ENCODE data around the gene ETFBKMT.

DNA sequence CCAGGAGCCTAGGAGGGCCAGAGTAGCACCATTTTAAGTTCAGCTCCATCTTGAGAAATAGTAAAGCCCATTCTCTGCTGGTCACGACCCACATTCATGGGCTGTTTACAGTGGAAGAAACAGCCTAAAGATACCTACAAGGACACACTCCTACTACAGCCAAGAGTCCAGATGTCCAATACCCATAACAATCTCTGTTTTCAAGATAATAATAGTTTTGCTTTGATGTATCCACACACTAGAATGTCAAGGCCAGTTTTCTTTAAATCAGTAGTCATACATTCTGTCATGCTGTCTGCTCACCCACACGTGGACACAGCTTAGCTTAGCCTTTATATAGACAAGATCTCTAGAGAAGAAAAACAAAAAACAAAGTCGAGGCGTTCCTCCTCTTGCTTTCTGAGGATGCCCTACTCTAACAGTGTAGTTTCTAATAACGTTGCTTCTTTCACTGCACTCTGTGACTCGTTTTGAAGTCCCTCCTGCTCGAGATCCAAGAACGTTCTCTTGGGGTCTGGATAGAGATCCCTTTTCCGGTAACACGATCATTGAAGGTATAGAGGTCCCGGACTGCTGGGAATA is 17.9 kb upstream of the ETFBKMT start:
- TF ChIP-seq EZH2 (IDR thresholded peaks at IDR 0.05; ENCODE audit: borderline replicate concordance, low read depth, low read length, poor library complexity, severe bottlenecking) = no peak
- TF ChIP-seq, protein P1, sequence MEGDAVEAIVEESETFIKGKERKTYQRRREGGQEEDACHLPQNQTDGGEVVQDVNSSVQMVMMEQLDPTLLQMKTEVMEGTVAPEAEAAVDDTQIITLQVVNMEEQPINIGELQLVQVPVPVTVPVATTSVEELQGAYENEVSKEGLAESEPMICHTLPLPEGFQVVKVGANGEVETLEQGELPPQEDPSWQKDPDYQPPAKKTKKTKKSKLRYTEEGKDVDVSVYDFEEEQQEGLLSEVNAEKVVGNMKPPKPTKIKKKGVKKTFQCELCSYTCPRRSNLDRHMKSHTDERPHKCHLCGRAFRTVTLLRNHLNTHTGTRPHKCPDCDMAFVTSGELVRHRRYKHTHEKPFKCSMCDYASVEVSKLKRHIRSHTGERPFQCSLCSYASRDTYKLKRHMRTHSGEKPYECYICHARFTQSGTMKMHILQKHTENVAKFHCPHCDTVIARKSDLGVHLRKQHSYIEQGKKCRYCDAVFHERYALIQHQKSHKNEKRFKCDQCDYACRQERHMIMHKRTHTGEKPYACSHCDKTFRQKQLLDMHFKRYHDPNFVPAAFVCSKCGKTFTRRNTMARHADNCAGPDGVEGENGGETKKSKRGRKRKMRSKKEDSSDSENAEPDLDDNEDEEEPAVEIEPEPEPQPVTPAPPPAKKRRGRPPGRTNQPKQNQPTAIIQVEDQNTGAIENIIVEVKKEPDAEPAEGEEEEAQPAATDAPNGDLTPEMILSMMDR (conservative IDR thresholded peaks at IDR 0.05; ENCODE audit: low read depth, low read length) = no peak
